ENCODE data around the gene AASS. TPM values are rescaled to one million over a fixed set of nuclear protein-coding genes. Genes with fewer than 3 reads are reported as not detected.

Gene AASS
- total RNA-seq, 1 donor from 2014 or later, result 264 TPM

DNA sequence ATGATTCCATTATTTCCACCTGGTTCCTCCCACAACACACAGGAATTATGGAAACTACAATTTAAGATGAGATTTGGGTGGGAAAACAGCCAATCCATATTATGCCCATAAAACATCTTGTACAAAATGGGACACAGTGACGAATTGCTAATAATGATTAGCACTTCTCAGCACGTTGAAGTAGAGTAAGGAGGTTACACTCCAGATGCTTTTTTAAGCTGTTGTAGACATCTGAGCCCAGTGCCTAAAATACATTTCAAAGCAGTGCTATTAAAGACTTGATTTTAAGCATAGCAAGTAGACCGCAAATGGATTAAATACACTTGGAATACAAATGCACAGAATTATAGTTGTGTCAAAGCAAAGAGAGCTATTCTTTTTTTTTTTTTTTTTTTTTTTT lies 105.9 kb downstream of the AASS start:
- Histone ChIP-seq H3K27me3 (no peaks in the 10 kb centered on the region), H4K20me1 (ENCODE audit: low read depth) (no peaks in the 10 kb centered on the region), H3F3A (ENCODE audit: low read depth) (peaks cover 5% of the 10 kb centered on the region), H3K4me1 (no peaks in the 10 kb centered on the region), H3K4me3 (no peak overlapping the region), H3K4me2 (no peak overlapping the region), H3K36me3 (peaks cover 31% of the 10 kb centered on the region), H3K79me2 (ENCODE audit: low read depth) (no peaks in the 10 kb centered on the region), H3K9ac (no peak overlapping the region), H2AFZ (replicated peaks) (no peak overlapping the region), H3K27ac (no peak overlapping the region), H3K9me3 (ENCODE audit: low read depth) (no peaks in the 10 kb centered on the region)
- H3K4me1 Mint-ChIP-seq, result peaks cover 14% of the 10 kb centered on the region
- H3K27ac Mint-ChIP-seq, result no peak overlapping the region
- TF ChIP-seq EZH2phosphoT487 (IDR thresholded peaks at IDR 0.05), result no peak
- TF ChIP-seq EZH2 (IDR thresholded peaks at IDR 0.05), result no peak
- no peak for TF ChIP-seq CTCF (IDR thresholded peaks at IDR 0.05)
- DNase-seq (ENCODE audit: low spot score), result no peak
- H3K4me3 Mint-ChIP-seq, result no peak overlapping the region
- no peaks in the 10 kb centered on the region for H3K9me3 Mint-ChIP-seq
- H3K36me3 Mint-ChIP-seq, result peaks cover 20% of the 10 kb centered on the region
- H3K27me3 Mint-ChIP-seq (ENCODE audit: insufficient read depth, low read depth), result peaks cover 2% of the 10 kb centered on the region

DNA sequence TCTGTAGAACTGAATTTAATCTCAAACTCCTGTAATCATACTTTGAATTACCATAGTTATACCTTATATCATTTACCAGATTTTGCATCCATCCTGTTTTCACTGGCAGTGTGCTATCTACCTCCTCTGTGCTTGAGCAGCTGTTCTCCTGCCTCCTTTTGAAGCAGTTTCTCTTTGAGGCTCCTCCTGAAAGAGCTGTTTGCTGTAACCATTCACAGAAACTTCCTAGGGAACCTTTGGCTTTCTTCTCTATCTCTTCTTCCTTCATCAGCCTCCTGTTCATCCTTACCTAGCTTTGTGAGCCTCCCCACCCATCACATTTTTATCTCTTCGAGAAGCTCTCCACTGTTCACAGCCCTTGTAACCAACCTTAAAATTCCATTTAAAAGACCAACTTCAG lies 108.2 kb downstream of the AASS start:
- Mint-ChIP-seq H3K36me3 (peaks cover 12% of the 10 kb centered on the region), H3K27ac (no peak overlapping the region), H3K4me3 (no peak overlapping the region), H3K4me1 (peaks cover 17% of the 10 kb centered on the region), H3K27me3 (ENCODE audit: insufficient read depth, low read depth) (peaks cover 2% of the 10 kb centered on the region), H3K9me3 (no peaks in the 10 kb centered on the region)
- no peaks in the 10 kb centered on the region for H3K9me3 ChIP-seq (ENCODE audit: low read depth)
- H4K20me1 ChIP-seq (ENCODE audit: low read depth), result no peaks in the 10 kb centered on the region
- no peak overlapping the region for H2AFZ ChIP-seq (replicated peaks)
- no peak for TF ChIP-seq EZH2phosphoT487 (IDR thresholded peaks at IDR 0.05)
- TF ChIP-seq CTCF (IDR thresholded peaks at IDR 0.05), result no peak
- no peak for TF ChIP-seq EZH2 (IDR thresholded peaks at IDR 0.05)
- no peak for DNase-seq (ENCODE audit: low spot score)
- H3K4me1 ChIP-seq, result no peaks in the 10 kb centered on the region
- no peak overlapping the region for H3K4me2 ChIP-seq
- H3K4me3 ChIP-seq, result no peak overlapping the region
- no peaks in the 10 kb centered on the region for H3K27me3 ChIP-seq
- H3K36me3 ChIP-seq, result peaks cover 25% of the 10 kb centered on the region
- H3F3A ChIP-seq (ENCODE audit: low read depth), result peaks cover 5% of the 10 kb centered on the region
- H3K9ac ChIP-seq, result no peak overlapping the region
- H3K79me2 ChIP-seq (ENCODE audit: low read depth), result no peaks in the 10 kb centered on the region
- H3K27ac ChIP-seq, result no peak overlapping the region

DNA sequence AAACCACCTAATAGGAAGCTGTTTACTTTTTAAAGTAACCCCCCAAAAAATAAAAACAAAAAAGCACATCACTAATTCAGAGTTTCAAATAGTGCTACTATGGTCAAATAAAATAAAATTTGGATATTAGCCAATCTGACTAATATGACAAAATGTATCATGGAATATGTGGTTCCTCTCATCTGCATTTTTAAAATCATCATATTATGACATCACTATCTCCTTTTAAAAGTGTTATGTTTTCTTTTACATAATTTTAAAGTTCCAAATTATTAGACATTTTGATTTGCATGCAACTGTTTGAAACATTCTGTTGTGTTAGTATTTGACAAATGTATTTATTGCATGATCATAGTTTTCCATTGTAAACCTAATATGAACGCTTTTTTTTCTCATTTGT lies 110.4 kb downstream of the AASS start:
- Histone ChIP-seq H3K36me3 (peaks cover 27% of the 10 kb centered on the region), H3F3A (ENCODE audit: low read depth) (peaks cover 5% of the 10 kb centered on the region), H3K4me1 (no peaks in the 10 kb centered on the region), H3K4me3 (no peak overlapping the region), H3K27me3 (no peaks in the 10 kb centered on the region), H4K20me1 (ENCODE audit: low read depth) (no peaks in the 10 kb centered on the region), H3K4me2 (no peak overlapping the region), H3K9me3 (ENCODE audit: low read depth) (no peaks in the 10 kb centered on the region), H3K27ac (no peak overlapping the region), H2AFZ (replicated peaks) (no peak overlapping the region), H3K79me2 (ENCODE audit: low read depth) (no peaks in the 10 kb centered on the region), H3K9ac (no peak overlapping the region)
- Mint-ChIP-seq H3K36me3 (peaks cover 4% of the 10 kb centered on the region), H3K27ac (no peak overlapping the region), H3K4me3 (no peak overlapping the region), H3K9me3 (no peaks in the 10 kb centered on the region), H3K27me3 (ENCODE audit: insufficient read depth, low read depth) (peaks cover 2% of the 10 kb centered on the region), H3K4me1 (peaks cover 18% of the 10 kb centered on the region)
- no peak for DNase-seq (ENCODE audit: low spot score)
- TF ChIP-seq EZH2 (IDR thresholded peaks at IDR 0.05) (no peak), CTCF (IDR thresholded peaks at IDR 0.05) (no peak), EZH2phosphoT487 (IDR thresholded peaks at IDR 0.05) (no peak)
